Measurements from ENCODE around the gene DET1.
A peak's percentile ranks its signal among the peaks of the same experiment; 100 is the strongest.
"Not testable (repeated sequence)": the region's sequence is repeated elsewhere in the genome, so short reads cannot be mapped to it uniquely, and the experiment has no call there.

DET1 gene

DNA sequence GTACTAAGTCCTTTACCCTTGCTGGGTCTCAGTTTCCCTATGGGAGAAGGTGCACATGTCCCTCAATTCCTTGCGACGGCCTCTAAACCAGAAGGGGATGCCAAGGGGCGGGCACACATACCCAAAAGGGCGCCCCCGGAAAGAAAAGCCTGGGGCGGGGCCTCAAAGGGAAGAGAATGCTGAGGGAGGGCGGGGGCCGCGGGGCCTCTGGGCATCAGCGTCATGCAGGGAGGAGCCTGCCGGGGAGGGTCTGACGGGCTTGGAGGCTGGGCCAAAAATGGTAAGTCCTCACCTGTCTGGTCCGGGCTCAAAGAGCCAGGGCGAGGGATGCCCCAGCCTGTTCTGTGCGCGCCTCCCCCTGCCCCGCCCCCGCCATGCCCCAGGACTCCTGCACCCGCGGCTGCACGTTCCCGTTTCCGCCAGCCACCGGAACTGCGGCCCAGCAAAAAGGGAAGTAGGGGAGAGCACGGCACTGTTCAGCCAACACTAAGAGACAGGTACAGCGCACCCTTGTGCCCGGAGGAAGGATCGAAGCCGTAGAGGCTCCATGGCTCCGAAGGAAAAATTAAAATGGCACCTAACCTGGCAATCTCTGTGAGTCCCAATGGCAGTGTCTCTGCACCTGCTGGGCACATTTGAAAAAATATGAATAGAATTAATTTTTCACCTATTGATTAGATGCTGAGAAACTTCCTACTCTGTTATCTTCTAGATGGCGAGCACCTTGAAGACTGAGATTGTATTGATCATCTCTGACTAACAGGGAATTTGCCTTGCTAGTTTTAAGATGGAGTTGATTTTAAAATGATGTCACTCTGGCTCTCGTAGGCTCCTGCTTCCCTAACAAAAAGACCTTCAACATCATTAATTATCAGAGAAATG, at the start of gene DET1:
DET1 (minus strand) TSS at position 434 of the 882 bp plus-strand sequence. CDS start 14,976 bp downstream, outside the sequence.
- DNase-seq (ENCODE audit: low spot score) = peak; percentile 96

DNA sequence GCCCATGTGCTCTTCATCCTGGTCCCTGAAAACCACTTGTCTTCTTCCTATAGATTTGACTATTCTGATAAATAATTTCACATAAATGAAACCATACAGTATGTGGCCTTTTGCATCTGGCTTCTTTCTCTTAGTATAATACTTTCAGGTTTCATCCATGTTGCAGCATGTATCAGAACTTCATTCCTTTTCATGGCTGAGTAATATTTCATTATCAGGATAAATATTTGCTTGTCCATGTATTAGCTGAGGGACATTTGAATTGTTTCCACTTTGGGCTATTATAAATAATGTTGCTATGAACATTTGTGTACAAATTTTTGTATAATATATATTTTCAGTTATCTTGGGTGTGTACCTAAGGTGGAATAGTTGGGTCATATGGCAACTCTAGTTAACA, 44.9 kb upstream of the DET1 start:
- DNase-seq (ENCODE audit: low spot score) = no peak

DNA sequence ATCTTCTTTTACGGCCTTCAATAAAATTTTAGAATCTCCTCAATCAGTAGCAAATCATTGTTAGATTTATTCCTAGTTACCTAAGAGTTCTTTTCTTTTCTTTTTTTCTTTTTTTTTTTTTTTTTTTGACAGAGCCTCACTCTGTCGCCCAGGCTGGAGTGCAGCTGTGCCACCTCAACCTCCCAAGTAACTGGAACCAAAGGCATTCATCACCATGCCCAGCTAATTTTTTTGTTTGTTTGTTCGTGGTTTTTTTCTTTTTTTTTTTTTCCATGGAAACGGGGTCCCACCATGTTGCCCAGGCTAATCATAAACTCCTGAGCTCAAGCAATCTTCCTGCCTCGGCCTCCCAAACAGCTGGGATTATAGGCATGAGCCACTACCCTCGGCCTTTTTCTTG, 44.3 kb upstream of the DET1 start:
- DNase-seq (ENCODE audit: low spot score) = no peak

DNA sequence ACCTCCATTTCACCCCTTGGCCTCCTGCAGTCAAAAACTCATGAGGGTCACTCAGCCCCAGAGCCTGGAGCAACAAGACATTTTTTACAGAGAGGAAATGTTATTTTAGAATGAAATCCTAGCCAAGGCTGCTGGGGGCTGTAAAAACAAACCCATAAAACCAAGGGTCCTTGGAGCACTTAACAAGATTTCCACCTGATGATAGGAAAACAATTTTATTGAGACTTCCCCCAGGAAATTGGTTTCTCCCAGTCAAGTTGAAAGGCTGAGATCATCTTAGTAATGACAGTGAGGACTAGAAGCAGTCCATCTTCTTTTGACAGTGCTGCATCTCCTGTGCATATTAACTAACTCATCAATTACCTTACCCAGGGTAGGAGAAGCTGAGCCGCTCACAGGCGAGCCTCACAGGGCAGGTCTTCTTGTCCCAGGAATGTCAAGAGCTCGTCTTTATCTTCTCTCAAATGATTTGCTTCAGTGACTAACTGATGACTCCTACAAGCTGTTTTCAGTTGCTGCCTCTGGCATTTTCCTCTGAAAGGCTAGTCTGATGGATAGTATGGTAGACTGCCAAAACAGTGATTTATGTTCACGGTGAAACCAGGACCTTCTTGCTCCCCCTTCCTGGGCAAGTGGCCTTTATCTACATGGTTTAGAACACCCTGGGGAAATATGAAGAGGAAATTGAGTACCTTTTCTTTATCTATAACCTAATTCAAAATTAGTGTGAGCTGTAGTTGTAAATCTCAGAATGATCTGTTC, 40.1 kb upstream of the DET1 start:
- no peak for DNase-seq (ENCODE audit: low spot score)

DNA sequence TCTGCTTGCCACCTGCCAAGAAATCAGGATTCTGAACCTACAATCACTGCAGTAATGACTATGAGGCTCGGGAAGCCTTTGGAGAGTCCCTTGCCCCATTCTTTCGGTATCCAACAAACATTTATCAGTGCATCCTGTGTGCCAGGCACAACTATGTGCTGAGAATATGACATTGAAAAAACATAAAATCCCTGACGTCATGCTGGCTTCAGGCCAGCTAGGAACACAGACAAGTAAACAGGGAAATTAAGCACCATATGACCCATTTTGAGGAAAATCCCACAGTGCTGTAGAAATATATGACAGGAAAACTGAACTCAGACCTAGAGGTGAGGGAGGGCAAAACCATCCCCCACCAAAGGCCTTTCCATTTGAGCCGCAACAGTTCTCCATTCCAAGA, 34.1 kb upstream of the DET1 start:
- no peak for DNase-seq (ENCODE audit: low spot score)

DNA sequence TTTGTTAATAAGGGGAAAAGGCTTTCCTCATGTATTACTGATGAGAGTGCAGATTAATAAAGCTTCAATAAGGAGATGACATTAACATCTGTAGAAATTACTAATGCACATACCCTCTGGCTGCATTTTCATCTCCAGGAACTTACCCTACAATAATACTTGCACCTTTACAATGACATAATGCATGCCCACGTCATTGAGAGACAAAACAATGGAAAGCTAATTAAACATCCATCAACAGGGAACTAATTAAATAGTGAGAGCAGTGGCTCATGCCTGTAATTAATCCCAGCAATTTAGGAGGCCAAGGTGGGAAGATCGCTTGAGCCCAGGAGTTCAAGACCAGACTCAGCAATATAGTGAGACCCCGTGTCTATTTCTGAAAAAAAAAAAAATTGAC, 32.8 kb upstream of the DET1 start:
- no peak for DNase-seq (ENCODE audit: low spot score)

DNA sequence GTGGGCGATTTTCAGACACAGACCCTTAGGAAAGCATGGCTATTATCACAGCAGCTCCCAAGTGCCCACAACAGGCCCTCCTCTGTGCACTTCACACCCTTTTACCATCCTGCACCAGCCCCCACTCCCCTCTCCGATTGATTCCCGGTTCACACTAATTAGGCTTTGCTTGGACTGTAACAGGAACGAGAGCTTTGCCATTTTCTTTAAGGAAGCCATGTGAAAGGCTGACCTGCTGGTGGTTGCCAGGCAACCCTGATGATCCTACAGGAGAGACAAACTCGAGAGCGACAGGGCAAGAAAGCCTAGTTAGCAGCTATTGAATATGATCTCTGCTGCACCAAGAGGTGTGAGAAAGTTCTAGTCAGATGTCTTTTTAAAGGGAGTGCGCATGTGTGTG, 28.2 kb upstream of the DET1 start:
- DNase-seq (ENCODE audit: low spot score) = no peak

DNA sequence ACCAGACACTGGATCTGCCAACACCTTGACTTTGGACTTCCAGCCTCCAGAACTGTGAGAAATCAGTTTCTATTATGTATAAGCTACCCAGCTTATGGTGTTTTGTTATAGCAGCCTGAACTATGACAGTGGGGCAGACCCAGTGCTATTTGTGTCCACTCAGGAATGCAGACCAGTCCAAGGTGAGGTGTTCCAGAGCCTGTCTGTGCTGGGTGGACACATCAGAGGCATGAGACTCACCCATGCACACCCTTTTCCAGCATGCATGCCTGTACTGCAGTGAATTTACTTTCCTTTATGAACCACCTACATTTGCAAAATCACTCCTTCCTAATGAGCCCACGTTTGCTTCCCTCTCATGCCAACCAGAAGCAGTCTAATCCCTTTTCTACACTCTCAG, 27.6 kb upstream of the DET1 start:
- no peak for DNase-seq (ENCODE audit: low spot score)

DNA sequence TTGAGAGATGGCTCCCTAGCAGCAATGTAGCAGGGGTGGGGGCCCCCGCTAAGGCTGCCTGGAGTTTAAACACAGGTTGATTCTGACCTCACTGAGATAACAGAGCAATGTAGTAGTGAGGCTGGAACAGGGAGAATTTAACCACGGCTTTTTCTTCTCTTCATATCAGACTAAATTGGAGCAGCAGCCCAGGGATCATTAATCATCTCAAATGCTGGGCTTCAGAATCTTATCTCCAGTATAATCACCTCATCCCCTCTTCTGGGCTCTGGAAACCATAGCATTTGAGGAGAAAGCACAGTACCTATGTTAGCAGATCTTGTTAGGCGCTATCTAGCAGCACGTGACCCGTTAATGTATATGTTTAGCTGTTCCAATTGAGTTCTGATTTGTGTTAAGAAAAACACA, 25.4 kb upstream of the DET1 start:
- no peak for DNase-seq (ENCODE audit: low spot score)

DNA sequence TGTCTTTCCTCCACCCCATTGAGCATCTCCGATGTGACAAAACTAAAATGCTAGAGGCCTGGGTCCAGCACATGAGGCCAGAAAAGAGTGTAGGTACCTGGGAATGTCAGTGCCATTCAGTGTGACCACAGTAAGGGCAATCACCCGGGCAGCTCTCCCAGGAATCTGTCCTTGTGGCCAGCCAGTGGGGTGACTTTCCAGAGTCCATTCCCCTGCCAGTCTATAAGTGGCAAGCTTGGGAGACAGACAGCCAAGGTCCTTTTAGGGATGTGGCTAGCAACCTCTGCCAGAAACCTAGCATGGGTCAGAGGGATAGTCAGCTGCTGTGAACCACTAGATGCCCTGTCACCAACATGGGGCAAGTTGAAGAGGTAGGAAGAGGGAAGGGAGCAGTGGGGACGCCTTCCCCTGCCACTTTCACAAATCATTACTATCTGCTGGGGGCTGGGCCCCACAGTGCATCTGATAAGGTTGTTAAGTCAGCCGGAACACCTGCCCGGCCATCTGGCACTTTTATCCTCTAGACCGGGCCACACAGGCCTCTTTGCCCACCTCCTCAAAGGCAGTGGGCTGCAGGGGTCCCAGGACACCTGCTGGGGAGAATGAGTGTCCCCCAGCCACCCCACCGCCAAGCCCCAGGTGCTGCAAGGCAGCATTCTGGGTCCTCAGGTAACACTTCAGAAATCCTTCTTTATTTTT, 24.8 kb upstream of the DET1 start:
- DNase-seq (ENCODE audit: low spot score) = no peak

DNA sequence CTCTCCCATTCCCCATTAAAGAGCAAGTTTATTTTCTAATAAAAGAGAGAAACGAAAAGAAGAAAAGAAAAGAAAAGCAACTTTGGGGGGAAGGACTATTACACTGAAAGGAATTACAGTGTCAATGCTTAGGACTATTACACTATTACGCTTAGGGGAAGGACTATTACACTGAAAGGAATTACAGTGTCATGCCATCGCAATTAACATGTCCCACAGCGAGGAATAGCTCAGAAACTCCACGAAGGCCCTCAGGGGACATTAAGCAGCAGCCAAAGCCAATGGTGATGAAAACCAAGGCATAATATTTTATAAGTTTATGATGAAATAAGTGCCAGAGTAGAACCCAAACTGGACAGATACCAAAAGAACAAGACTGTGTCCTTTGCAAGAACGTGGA, 22.1 kb upstream of the DET1 start:
- DNase-seq (ENCODE audit: low spot score) = no peak

DNA sequence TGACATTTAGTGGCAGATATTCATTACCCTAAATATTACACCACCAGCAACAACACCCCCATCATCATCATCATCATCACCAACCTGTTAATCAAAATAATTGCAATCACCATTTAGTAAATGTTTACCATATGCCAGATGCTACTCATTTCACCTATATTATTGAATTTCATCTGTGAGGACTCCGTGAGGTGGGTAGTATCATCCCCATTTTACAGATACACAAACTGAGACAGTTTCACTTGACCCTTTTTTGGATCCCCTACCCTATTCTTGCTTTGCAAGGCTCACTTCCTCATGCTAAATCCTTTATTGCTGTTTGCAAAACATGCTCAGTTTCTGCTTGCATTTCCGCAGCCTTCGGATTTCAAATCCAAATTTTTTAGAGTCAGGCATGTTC, 18.3 kb upstream of the DET1 start:
- DNase-seq (ENCODE audit: low spot score) = no peak

DNA sequence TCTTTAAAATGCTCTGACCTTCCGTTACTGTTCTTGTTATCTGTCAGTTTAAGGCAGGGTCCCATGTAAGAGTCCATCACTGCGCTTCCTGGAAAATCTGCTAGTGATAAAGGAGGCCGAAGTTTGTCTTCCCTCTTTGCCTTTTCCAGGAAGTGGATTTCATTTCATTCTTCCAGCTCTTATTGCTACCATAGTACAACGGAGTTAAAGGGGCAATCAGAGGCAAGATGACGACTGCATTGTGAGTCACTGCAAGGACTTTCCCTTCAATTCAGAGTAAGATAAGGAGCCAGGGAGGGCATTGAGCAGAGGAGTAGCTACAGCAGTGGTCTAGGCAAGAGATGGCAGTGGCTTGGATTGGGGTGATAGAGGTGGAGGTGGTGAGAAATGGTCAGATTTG, 17.2 kb upstream of the DET1 start:
- DNase-seq (ENCODE audit: low spot score) = no peak

DNA sequence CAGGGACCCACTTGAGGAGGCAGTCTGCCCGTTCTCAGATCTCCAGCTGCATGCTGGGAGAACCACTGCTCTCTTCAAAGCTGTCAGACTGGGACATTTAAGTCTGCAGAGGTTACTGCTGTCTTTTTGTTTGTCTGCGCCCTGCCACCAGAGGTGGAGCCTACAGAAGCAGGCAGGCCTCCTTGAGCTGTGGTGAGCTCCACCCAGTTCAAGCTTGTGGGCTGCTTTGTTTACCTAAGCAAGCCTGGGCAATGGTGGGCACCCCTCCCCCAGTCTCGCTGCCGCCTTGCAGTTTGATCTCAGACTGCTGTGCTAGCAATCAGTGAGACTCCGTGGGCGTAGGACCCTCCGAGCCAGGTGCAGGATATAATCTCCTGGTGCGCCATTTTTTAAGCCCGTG, 13.1 kb upstream of the DET1 start:
- DNase-seq (ENCODE audit: low spot score) = not testable (repeated sequence)

DNA sequence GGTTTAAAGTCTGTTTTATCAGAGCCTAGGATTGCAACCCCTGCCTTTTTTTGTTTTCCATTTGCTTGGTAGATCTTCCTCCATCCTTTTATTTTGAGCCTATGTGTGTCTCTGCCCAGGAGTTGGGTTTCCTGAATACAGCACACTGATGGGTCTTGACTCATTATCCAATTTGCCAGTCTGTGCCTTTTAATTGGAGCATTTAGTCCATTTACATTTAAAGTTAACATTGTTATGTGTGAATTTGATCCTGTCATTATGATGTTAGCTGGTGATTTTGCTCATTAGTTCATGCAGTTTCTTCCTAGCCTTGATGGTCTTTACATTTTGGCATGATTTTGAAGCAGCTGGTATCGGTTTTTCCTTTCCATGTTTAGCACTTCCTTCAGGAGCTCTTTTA, 11.5 kb upstream of the DET1 start:
- not testable (repeated sequence) for DNase-seq (ENCODE audit: low spot score)

DNA sequence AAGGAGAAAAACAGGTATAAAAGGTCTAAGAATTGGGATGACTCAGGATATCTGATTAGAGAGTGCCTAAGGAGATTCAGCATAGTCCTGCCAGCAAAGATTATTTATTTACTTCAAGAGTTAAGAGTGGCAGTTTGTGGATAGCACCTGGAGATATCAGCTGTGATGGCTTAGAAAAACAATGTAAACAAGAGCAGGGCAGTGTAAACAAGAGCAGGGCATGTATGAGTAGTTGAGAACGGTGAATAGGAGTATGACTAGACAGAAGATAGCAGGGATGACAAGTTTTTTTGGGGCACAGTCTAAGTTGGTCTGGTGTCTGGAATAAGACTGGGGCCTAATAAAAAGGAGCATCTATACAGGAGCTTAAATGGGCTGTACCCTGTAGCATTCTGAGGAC, 1.5 kb upstream of the DET1 start:
- not testable (repeated sequence) for DNase-seq (ENCODE audit: low spot score)

DNA sequence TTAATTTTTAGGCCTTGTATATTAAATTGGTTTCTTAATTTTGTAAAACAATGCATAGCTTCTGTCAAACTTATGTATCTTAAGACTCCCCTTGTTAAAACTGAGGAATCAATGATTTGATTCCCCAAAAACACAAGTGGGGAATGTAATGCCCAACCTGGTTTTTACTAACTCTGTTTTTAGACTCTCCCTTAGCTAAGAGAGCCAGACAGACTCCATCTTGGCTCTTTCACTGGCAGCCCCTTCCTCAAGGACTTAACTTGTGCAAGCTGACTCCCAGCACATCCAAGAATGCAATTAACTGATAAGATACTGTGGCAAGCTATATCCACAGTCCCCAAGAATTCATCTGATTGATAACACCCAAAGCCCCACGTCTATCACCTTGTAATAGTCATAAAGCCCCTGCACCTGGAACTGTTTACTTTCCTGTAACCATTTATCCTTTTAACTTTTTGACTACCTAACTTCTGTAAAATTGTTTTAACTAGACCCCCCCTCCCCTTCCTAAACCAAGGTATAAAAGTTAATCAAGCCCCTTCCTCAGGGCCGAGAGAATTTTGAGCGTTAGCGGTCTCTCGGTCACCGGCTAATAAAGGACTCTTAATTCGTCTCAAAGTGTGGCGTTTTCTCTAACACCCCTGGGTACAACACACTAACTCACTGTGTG, 768 bp downstream of the DET1 start:
- DNase-seq (ENCODE audit: low spot score) = not testable (repeated sequence)

DNA sequence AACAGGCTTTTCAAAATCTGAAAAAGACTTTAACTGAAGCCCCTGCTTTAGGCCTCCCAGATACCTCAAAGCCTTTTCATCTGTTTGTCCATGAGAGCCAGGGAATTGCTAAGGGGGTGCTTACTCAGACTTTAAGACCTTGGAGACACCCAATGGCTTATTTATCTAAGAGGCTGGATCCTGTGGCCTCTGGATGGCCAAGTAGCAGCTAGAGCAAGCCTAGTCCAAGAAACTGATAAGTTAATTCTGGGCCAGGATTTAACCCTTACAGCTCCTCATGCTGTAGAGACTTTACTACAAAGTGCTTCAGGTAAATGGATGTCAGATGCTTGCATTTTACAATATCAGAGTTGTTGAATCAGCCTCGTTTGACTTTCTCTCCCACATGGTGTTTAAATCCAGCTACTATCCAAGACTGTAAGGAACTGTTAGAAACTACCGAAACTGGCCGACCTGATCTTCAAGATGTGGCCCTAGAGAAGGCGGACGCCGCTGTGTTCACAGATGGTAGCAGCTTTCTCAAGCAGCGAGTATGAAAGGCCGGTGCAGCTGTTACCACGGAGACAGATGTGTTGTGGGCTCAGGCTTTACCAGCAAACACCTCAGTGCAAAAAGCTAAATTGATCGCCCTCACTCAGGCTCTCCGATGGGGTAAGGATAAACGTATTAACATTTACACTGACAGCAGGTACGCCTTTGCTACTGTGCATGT, 3.3 kb downstream of the DET1 start:
- DNase-seq (ENCODE audit: low spot score) = no peak

DNA sequence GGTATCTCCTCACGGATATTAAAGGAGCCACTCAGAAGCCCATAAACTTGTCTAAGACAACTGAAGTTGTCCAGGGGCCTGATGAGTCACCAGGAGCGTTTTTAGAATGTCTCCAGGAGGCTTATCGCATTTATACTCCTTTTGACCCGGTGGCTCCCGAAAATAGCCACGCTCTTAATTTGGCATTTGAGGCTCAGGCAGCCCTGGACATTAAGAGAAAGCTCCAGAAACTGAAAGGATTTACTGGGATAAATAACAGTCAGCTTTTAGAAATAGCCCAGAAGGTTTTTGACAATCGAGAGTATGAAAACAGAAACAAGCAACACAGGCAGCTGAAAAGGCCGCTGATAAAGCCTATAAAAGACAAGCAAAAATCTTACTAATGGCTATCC, 4.1 kb downstream of the DET1 start:
- no peak for DNase-seq (ENCODE audit: low spot score)

DNA sequence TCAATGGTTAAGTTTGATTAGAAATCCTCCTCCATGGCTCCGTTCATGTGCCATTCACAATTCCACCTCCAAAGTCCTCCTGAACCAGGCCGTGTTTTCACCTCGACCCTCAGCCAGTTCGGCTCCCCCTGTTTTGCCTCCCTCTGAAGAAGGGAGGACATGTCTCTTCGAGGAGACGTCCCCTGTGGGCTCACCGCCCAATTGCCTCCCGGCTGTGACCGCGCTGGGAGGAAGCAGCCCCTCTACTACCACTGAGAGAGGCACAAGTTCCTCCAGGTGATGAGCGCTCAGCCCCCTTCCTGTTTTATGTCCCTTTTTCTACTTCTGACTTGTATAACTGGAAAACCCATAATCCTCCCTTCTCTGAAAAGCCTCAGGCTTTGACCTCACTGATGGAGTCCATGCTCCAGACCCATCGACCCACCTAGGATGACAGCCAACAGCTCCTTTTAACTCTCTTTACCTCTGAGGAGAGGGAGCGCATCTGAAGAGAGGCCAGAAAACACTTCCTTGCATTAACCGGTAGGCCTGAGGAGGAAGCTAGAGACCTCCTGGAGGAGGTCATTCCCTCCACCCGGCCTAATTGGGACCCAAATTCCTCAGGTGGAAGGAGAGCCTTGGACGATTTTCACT, 4.7 kb downstream of the DET1 start:
- DNase-seq (ENCODE audit: low spot score) = no peak

DNA sequence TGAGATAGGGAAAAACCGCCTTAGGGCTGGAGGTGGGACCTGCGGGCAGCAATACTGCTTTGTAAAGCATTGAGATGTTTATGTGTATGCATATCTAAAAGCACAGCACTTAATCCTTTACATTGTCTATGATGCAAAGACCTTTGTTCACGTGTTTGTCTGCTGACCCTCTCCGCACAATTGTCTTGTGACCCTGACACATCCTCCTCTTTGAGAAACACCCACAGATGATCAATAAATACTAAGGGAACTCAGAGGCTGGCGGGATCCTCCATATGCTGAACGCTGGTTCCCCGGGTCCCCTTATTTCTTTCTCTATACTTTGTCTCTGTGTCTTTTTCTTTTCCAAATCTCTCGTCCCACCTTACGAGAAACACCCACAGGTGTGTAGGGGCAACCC, 5.4 kb downstream of the DET1 start:
- DNase-seq (ENCODE audit: low spot score) = not testable (repeated sequence)
